Astrocyte of the hippocampus (primary cell): ENCODE results near the gene GRK1.

Experiments used
- DNase-seq: peaks from one replicate; pipeline ENCODE4 v3.0.0; 2011; ENCODE audit warnings: low read depth, low spot score

GRK1 gene

GRCh38 chr13:113758651-113759524, 91.9 kb downstream of the GRK1 start, which contains the start of gene TMEM255B:
Gene TMEM255B, plus strand, starts transcription at chr13:113759226. Its CDS starts 44 bp downstream, at chr13:113759270.
- peak; percentile 88 for DNase-seq

GRCh38 chr13:113759525-113760137, 92.6 kb downstream of the GRK1 start:
- DNase-seq: peak; percentile 43

- no peak for DNase-seq
Measured at GRCh38 chr13:113761136-113761535, 94.1 kb downstream of the GRK1 start.

DNA sequence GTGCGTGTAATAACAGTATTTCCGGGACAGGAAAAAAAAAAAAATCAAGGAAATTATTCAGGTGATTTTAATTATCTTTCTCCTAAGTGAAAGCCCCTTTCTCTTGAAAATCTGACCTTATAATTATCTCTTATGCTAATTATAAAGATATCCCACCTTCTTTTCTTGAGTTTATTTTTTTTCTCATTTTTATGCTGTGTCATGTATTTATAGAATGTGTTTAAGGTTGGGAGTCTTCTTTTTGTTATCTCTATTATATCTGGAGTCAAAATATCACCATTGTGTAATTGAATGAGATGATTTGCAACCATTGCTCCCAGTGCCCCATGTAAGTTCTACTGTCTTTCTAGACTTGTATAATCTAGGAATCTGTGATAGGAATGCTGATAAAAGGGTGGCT, 95.1 kb downstream of the GRK1 start:
- DNase-seq: no peak

DNA sequence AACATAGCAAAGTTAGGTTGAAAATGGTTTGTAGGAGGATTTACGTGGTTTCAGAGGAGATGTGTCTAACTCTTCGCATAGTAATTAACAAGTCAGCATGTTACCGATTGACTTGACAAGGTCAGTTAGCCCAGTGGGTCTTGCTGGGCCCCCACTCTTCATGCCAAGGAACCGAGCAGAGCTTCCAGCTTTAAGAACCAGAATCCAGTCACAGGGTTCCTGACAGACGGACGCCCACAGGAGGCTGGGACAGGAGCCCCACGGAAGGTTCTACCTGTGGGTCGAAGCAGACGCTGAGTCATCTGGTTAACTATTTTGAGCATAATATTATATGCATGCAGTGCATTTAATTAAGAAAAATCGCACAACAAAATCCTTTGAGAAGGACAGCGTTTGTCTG, 95.5 kb downstream of the GRK1 start:
- DNase-seq: no peak

DNA sequence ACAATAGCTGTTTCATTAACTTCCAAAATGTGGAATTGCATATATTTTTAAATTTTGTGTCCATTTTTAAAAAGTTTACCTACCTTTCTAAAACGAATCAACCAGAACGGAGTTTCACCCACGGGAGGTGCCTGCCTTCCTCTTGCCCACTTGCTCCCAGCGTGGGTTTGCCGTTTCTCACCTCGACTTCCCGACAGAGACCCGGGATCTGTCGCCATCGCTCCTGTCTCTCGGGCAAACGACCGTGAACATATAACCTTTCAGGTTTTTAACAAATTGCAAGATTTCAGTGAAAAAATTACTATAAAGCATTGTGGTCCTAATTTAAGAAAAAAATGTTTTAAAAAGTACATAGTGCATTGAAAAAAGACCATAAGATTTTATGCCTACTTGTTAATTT, 96.2 kb downstream of the GRK1 start:
- no peak for DNase-seq

DNA sequence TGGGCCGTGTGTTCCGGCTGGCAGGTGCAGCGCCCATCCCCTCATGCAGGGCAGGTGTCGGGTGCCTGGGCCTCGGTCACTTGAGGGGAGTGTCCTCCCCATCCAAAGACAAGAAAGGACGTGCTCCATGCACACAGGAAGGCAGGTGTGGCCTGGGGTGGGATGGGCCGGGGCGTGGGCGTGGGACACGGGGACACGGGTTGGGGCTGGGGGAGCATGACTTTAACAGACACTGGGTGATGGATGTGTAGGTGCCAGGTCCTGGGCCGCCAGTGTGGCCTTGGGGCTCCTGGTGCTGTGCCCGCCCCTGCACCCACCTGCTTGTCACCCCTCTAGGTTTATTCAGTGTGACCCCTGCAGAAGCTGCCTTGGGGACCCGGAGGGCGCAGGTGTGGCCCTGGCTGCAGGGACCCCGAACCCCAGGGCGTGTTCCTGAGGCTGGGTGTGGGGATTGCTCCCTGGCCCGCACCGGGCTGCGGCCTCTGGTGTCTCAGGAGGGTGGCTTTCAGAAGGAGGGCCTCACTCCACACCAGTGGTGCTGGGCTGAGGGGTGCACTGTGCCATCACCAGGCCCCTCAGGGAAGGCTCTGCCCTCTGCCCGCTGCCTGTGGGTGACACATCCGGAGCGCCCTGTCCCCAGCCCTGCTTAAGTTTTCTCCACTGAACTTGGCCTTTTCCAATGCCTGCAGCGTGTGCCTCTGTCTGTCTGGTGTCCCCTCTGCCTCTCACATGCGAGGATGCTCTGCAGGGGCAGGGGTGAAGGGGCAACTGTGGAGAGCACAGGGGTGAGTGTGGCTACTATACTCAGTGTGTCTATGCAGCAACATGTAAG, 97.2 kb downstream of the GRK1 start:
- DNase-seq: no peak

GRCh38 chr13:113764793-113765563, 98.0 kb downstream of the GRK1 start:
- DNase-seq: no peak

- no peak for DNase-seq
Measured at GRCh38 chr13:113765564-113765910, 98.5 kb downstream of the GRK1 start.

- DNase-seq: no peak
Measured at GRCh38 chr13:113766035-113766800, 99.2 kb downstream of the GRK1 start.

- DNase-seq: peak; percentile 8
Measured at GRCh38 chr13:113767366-113767765, 100.3 kb downstream of the GRK1 start.

DNA sequence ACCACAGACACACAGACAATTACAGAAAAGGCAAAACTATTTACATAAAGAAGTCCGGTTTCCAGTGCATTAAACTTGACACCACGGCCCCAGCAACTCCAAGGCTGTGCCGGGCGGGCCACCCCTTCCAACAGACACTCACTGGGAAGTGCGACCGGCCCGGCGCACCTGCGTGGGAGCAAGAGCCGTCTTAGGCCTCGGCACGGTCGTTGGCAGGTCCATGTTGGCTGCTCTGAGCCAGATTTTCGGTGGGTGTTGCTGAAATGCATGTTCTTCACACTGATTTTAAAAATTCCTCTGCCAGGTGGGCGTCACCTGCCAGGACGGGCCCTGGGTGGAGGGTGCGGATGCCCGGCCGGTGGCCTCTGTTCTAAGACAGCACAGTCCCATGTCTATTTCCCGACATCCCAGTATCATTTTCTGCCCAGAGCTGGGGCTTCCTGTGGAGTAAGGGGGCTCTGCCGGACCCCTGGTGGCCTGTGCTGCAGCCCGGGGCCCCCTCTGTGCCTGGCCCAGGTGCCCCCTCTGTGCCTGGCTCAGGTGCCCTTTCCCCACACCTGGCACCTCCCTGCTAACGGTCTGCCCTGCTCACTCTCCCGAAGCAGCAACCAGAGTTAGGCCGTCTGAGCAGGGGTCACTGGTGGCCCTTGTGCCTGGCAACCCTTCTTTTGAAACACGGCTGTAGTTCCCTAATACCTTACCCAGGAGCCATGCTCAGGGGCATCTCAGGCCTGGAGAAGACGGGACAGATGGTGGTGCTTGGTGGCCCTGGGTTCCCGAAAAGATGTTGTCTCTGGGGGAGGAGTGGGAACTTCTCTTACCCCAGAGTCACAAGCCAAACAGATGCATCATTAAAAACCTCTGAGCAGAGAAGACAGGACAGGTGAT, 101.2 kb downstream of the GRK1 start:
- no peak for DNase-seq

DNA sequence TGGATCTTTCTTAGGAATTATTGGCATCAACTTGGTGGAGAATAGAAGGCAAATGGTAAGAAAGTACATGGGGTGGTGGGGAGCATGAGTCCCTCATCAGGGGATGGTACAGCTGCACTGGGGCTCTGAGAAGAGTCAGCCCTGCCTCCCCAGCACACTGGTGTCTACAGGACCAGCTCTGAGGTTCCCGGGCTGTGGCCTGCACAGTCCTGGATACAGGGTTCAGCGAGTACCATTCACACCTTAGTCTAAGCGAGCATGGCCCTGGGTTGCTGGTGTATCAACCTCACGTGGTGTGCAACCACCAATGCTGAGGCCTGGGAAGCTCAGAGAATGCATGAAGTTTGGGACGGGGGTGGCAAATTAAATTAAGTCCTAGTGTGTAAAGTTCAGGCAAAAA, 102.1 kb downstream of the GRK1 start:
- DNase-seq: no peak

DNA sequence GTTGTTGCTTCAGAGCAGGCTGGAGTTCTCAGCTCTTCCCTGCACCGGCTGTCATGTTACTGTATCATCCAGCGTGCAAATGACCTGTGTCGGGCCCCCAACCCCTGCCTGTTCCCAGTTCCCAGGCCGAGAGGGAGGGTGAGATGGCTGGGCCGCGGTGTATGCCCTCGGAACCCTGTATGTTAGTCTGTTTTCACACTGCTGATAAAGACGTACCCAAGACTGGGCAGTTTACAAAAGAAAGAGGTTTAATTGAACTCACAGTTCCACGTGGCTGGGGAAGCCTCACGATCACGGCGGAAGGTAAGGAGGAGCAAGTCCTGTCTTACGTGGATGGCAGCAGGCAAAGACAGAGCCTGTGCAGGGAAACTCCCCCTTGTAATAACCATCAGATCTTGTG, 102.9 kb downstream of the GRK1 start:
- no peak for DNase-seq

DNA sequence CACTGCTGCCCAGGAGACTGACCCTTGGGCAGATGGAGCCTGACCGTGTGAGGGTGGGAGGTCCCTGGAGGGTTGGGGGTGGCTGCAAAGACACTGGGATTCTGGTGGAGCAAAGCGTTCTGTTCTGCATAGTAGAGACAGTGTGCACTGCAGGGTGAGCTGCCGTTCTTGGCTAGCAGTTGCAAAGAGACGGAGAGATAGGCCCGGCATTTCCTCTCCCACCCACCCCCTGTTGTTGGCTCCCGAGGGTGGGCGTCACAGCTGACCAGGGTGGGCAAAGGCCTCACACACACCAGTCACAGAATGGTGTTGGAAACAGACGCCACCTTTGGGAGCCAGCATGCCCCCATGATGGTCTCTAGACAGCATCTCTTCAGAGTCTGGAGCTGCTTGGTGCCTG, 103.4 kb downstream of the GRK1 start:
- DNase-seq: no peak

DNA sequence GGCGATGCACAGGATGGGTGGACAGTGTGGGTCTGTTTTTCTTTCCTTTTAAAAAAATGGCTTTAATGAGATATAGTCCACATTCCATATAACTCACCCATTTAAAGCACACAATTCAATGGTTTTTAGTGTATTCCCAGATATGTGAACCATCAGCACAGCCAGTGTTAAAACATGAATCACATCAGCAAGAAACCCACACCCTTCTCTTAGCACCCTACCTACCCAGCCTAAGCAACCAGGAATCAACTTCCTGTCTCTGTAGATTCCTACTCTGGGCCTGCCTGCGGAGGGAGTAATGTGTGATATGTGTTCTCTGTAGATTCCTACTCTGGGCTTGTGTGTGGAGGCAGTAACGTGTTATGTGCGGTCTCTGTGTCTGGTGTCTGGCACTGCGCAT, 103.9 kb downstream of the GRK1 start:
- DNase-seq: no peak

DNA sequence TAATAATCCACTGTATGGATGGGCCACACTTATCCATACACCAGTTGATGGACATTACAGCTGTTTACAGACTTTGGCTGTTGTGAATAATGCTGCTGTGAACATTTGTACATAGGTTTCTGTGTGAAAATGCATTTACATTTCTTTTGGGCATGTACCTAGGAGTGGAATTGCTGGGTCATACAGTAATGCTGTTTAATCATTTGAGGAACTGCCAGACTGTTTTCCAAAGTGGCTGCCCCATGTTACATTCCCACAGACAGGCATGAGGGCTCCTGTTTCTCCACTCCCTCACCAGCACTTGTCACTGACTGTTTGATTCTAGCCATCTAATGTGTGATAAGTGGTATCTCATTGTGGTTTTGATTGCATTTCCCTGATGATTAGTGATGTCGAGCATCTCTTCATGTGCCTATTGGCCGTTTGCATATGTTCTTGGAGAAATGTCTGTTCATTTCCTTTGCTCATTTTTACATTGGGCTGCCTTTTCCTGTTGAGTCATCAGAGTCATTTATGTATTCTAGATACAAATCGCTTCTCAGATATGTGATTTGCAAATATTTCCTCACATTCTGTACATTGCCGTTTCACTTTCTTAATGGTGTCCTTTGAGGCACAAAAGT, 104.8 kb downstream of the GRK1 start:
- DNase-seq: no peak

DNA sequence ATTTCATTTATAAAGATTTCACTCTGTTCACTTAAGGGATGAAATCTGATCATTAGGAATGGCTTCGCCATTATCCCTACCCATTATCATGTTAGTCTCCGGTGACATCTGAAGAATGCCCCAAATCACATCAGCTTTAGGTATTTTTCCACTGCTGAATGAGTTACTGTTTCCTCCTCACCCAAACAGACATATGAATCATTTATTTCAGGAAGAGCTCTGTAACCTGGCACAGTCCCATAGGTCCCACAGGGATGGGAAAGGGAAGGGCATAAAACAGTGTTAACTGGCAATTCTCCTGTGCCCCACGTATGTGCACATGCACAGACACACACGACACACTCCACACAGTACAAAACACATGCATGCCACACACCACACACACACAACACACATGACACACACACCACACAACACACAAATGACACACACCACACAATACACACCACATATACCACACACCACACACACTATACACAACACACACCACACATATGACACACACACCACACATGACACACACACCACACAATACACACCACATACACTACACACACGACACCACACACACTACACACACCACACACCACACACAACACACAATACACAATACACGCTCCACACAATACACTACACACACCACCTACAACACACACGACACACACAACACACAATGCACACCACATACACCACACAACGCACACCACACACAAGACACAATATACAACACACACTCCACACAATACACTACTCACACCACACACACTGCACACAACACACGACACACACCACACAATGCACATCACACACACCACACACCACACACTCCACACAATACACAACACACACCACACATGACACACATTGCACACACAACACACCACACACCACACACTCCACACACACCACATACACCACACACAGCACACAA, 107.4 kb downstream of the GRK1 start:
- DNase-seq: peak; percentile 46
